ENCODE data around the gene TSHR. TPM values are rescaled to one million over a fixed set of nuclear protein-coding genes. Genes with fewer than 3 reads are reported as not detected.

The TSHR gene
- total and polyA plus RNA-seq, 2 of the 13 experiments (the other 11 are each of a cell fraction or from before 2014, with no cell fraction given), result not detected

DNA sequence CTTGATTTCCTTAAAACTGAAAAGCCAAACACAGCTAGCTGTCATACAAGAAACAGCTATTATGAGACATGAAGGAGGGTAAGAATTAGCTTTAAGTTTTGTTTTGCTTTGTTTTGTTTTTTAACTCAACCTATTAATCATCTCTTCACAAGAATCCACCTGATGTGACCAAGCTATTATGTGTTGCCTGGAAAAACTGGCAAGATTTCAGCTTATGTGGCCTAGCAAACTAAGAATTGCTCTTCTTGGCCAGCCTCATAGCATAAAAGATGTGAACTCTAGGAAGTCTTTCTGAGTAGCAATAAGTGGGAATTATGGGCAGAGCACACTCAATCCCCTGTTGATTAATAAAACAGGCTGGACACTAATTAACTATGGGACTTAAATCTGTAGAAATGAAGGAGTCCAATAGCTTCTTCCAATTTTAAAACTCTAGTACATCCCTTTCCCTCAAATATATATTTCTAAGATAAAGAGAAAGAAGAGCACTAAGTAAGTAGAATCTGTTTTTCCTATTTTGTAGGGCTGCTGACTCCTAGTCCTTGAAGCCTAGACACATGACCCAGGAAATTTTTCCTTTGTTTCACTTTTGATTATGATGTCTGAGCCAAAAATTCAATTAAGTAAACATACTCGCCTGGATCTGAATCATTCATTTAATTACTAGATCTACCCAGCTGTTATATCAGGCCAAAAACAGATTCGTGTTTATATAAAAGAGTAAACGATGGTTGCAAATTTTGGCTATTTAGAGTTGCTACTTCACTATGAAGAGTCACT lies 189.6 kb downstream of the TSHR start (continued):
- TF ChIP-seq, protein P1, sequence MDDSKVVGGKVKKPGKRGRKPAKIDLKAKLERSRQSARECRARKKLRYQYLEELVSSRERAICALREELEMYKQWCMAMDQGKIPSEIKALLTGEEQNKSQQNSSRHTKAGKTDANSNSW (CRISPR knock-in tag; IDR thresholded peaks at IDR 0.05; ENCODE audit: borderline replicate concordance), result no peak
- TF ChIP-seq JDP2 (CRISPR knock-in tag; IDR thresholded peaks at IDR 0.05; ENCODE audit: borderline replicate concordance) (no peak), ZEB1 (IDR thresholded peaks at IDR 0.05; ENCODE audit: insufficient replicate concordance, low read depth) (no peak), PAWR (CRISPR knock-in tag; IDR thresholded peaks at IDR 0.05; ENCODE audit: borderline replicate concordance) (no peak), ZNF343 (CRISPR knock-in tag; IDR thresholded peaks at IDR 0.05) (no peak), ZNF598 (CRISPR knock-in tag; IDR thresholded peaks at IDR 0.05; ENCODE audit: borderline replicate concordance) (no peak), MXD1 (CRISPR knock-in tag; IDR thresholded peaks at IDR 0.05) (no peak), RNF2 (conservative IDR thresholded peaks at IDR 0.05; ENCODE audit: low read depth) (no peak)

- Histone ChIP-seq H3K27ac (ENCODE audit: extremely low read length, insufficient read depth, low read length) (no peak overlapping the region), H3K4me2 (ENCODE audit: low read depth, low read length) (no peak overlapping the region), H4K20me1 (ENCODE audit: insufficient read depth, low read length) (no peaks in the 10 kb centered on the region), H3K9ac (ENCODE audit: insufficient read depth, low read depth, low read length) (no peak overlapping the region), H3K79me2 (ENCODE audit: insufficient read depth, low read length) (no peaks in the 10 kb centered on the region), H3K4me1 (ENCODE audit: insufficient read depth, low read length) (no peaks in the 10 kb centered on the region), H3K27me3 (ENCODE audit: control insufficient read depth in 1 of 2, insufficient read depth in 2 of 2, low read length in 2 of 2) (no peaks in the 10 kb centered on the region), H2AFZ (ENCODE audit: low read length) (no peak overlapping the region), H3K36me3 (replicated peaks in 1 of 2; ENCODE audit: control insufficient read depth in 1 of 2, insufficient read depth in 2 of 2, low read length in 2 of 2) (no peaks in the 10 kb centered on the region), H3K9me3 (ENCODE audit: low read length) (no peaks in the 10 kb centered on the region), H3K4me3 (replicated peaks in 1 of 3; ENCODE audit: insufficient read depth in 1 of 3, low read depth in 2 of 3, low read length in 3 of 3) (no peak overlapping the region)
- ChIA-PET POLR2A (no interaction called here), CTCF (ENCODE audit: low intra/inter-chr PET ratio, low total read pairs) (no interaction called here)
- no TSS peak for BruUV-seq (replicated peaks)
- DNase-seq (ENCODE audit: low spot score) (no peak), ATAC-seq (no peak), FAIRE-seq (no peak)
- intact Hi-C loops (cut with micrococcal nuclease; ENCODE audit: unreplicated experiment), result no loop called here
- in situ Hi-C loops (cut with HindIII; ENCODE audit: extremely low pct_ligation_motif_present, low pct_unique_long_range_greater_than_20kb), result no loop called here
- WGBS (ENCODE audit: low lambda C conversion rate), result 39% methylated on average over 2 of the region's 2 CpGs
- TF ChIP-seq E2F2 (CRISPR knock-in tag; IDR thresholded peaks at IDR 0.05; ENCODE audit: borderline replicate concordance) (no peak), RAD51 (IDR thresholded peaks at IDR 0.05; ENCODE audit: borderline replicate concordance) (no peak), ZNF446 (CRISPR knock-in tag; IDR thresholded peaks at IDR 0.05) (no peak), ZNF569 (CRISPR knock-in tag; IDR thresholded peaks at IDR 0.05; ENCODE audit: borderline replicate concordance) (no peak), ZNF75D (CRISPR knock-in tag; IDR thresholded peaks at IDR 0.05; ENCODE audit: borderline replicate concordance) (no peak), ZNF33B (CRISPR knock-in tag; IDR thresholded peaks at IDR 0.05) (no peak), MAFF (IDR thresholded peaks at IDR 0.05; ENCODE audit: low read depth, low read length) (peak; percentile 26; the same call in 1 of the 2 replicates), ZMYM4 (CRISPR knock-in tag; IDR thresholded peaks at IDR 0.05) (no peak), MAFK (conservative IDR thresholded peaks at IDR 0.05 in 1 of 2, IDR thresholded peaks at IDR 0.05 in 1 of 2; ENCODE audit: low read length in 2 of 2) (peak in 1 of 2 experiments; percentile 71; a peak in 2 of 4 replicates), ZMYM2 (CRISPR knock-in tag; IDR thresholded peaks at IDR 0.05) (no peak), ZNF510 (CRISPR knock-in tag; IDR thresholded peaks at IDR 0.05; ENCODE audit: low read depth) (no peak)
- TF ChIP-seq, protein P2, sequence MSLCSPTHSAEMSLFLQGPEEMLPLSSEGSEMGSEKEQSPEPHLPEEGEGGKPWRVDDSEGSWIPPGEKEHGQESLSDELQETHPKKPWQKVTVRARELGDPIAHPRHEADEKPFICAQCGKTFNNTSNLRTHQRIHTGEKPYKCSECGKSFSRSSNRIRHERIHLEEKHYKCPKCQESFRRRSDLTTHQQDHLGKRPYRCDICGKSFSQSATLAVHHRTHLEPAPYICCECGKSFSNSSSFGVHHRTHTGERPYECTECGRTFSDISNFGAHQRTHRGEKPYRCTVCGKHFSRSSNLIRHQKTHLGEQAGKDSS (CRISPR knock-in tag; IDR thresholded peaks at IDR 0.05; ENCODE audit: borderline replicate concordance, low read depth), result no peak
Observed at GRCh38 chr14:81147140-81147897, 191.9 kb downstream of the TSHR start.

All from HepG2 (cell line).